Measurements from ENCODE around the gene MYRIP. TPM values are rescaled to one million over a fixed set of nuclear protein-coding genes. Genes with fewer than 3 reads are reported as not detected.
"Not testable (repeated sequence)": the region's sequence is repeated elsewhere in the genome, so short reads cannot be mapped to it uniquely, and the experiment has no call there.

MYRIP gene
- polyA plus RNA-seq, 4 donors: 0.81 to 4.5 (median 2.5) TPM

DNA sequence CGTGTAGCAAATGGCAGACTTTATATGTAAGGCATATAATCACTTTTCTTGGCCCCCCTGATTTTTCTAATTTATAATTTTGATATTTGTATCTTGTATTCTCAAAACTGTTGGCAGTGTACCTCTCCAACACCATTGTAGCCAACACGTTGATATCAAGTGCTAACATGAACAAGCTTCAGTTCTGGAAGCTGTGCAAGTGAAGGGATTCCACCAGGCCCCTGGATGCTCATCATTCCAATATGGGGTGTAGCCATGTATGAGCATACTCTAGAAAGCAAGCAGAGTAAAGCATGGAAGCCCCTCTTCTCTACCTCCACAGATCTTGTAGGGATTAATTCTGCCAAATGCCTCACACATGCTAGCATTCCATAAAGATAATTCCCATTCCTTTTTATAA, 211.3 kb downstream of the MYRIP start:
- Histone ChIP-seq H3K4me3 (ENCODE audit: low read depth in 1 of 3, low read length in 3 of 3) (no peak overlapping the region), H3K36me3 (ENCODE audit: control insufficient read depth in 3 of 3, insufficient read depth in 2 of 3, low read depth in 1 of 3, low read length in 3 of 3) (no peaks in the 10 kb centered on the region), H3K9me3 (ENCODE audit: control insufficient read depth in 2 of 2, insufficient read depth in 1 of 2, low read depth in 1 of 2, low read length in 1 of 2) (peaks cover 0 to 8% of the 10 kb centered on the region in 2 donors), H3K27ac (ENCODE audit: low read depth in 1 of 3, low read length in 2 of 3) (no peak overlapping the region), H3K27me3 (ENCODE audit: control insufficient read depth in 3 of 3, insufficient read depth in 3 of 3, low read length in 3 of 3) (no peaks in the 10 kb centered on the region), H3K4me1 (ENCODE audit: control insufficient read depth in 3 of 3, insufficient read depth in 2 of 3, low read depth in 1 of 3, low read length in 2 of 3) (peaks cover 0 to 4% (median 0%) of the 10 kb centered on the region in 3 donors)
- WGBS, 3 donors: 75 to 83% (median 79%) methylated on average over 2 of the region's 2 CpGs
- DNase-seq: no peak
- FAIRE-seq: no peak

DNA sequence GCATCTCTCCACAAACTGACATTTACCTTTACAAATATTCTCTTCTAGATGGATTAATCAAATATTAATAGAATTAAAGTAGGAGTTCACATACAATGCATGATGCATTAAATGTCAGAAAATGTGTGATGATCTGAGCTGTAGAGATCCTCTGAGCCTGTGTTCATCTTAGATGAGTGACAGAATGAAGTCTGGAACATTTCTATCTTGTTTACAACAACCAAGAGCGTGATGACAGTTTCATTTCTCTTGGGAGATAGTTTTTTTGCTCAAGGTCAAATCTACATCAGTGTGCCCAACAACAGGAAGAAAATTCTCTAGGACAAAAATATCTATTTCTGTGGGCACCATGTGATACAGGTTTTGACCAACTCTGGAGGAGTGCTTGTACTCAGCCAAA, 211.9 kb downstream of the MYRIP start:
- peaks cover 0 to 4% (median 0%) of the 10 kb centered on the region in 3 donors for H3K4me1 ChIP-seq (ENCODE audit: control insufficient read depth in 3 of 3, insufficient read depth in 2 of 3, low read depth in 1 of 3, low read length in 2 of 3)
- DNase-seq (no peak), FAIRE-seq (no peak)
- WGBS, 3 donors: 50 to 73% (median 69%) methylated on average over 1 of the region's 1 CpG
- peaks cover 0 to 13% of the 10 kb centered on the region in 2 donors for H3K9me3 ChIP-seq (ENCODE audit: control insufficient read depth in 2 of 2, insufficient read depth in 1 of 2, low read depth in 1 of 2, low read length in 1 of 2)
- no peaks in the 10 kb centered on the region for H3K36me3 ChIP-seq (ENCODE audit: control insufficient read depth in 3 of 3, insufficient read depth in 2 of 3, low read depth in 1 of 3, low read length in 3 of 3)
- H3K4me3 ChIP-seq (ENCODE audit: low read depth in 1 of 3, low read length in 3 of 3): no peak overlapping the region
- no peak overlapping the region for H3K27ac ChIP-seq (ENCODE audit: low read depth in 1 of 3, low read length in 2 of 3)
- no peaks in the 10 kb centered on the region for H3K27me3 ChIP-seq (ENCODE audit: control insufficient read depth in 3 of 3, insufficient read depth in 3 of 3, low read length in 3 of 3)

DNA sequence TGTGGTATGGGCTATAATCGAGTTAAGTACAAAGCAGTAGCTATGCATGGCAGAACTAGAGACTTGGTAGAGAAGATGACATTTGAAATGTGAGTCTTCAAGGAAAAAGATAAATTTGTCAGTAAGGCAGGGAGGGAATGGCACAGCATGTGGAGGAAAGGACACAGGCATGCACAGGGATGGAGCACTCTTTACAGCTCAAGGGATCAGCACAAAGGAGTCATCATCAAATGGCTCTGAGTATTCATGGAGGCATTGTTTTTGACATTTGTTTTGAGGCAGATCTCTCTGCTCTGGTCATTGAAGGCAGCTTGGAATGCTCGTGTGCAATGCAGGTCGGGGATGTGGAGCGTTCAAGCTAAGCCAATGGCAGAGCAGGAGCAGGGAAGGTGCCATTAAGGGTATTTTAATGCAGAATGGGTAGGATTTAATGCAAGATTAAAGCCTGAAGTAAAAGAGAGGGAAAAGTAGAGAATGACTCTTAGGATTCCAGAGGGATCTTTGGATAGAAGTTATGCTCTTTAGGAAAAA, 213.0 kb downstream of the MYRIP start:
- Histone ChIP-seq H3K4me1 (ENCODE audit: control insufficient read depth in 3 of 3, insufficient read depth in 2 of 3, low read depth in 1 of 3, low read length in 2 of 3) (peaks cover 0 to 4% (median 0%) of the 10 kb centered on the region in 3 donors), H3K27ac (ENCODE audit: low read depth in 1 of 3, low read length in 2 of 3) (no peak overlapping the region), H3K4me3 (ENCODE audit: low read depth in 1 of 3, low read length in 3 of 3) (no peak overlapping the region), H3K36me3 (ENCODE audit: control insufficient read depth in 3 of 3, insufficient read depth in 2 of 3, low read depth in 1 of 3, low read length in 3 of 3) (no peaks in the 10 kb centered on the region), H3K9me3 (ENCODE audit: control insufficient read depth in 2 of 2, insufficient read depth in 1 of 2, low read depth in 1 of 2, low read length in 1 of 2) (peaks cover 1 to 23% of the 10 kb centered on the region in 2 donors), H3K27me3 (ENCODE audit: control insufficient read depth in 3 of 3, insufficient read depth in 3 of 3, low read length in 3 of 3) (no peaks in the 10 kb centered on the region)
- FAIRE-seq: no peak
- DNase-seq: no peak
- 69 to 88% (median 76%) methylated on average over 4 of the region's 4 CpGs for whole genome bisulfite sequencing, 3 donors

DNA sequence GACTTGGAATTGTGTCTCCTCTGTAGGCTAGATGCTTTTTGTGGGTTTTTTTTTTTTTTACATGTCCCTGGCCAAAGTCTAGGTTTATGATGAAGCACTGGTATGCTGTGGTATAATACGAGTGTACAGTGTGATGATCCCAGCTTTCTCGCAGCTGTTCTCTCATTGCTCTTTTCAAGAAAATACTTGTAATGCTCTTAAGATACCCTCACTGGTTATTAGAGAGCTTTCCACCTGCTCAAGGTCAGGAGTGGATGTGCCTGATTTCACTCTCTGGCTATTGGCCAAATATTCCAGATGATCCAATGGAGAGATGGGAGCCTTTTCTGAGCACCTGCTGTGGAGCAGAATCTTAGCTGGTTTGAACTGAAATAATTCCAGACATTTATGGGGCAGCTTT, 215.1 kb downstream of the MYRIP start:
- FAIRE-seq (no peak), DNase-seq (no peak)
- Histone ChIP-seq H3K27me3 (ENCODE audit: control insufficient read depth in 3 of 3, insufficient read depth in 3 of 3, low read length in 3 of 3) (no peaks in the 10 kb centered on the region), H3K27ac (ENCODE audit: low read depth in 1 of 3, low read length in 2 of 3) (no peak overlapping the region), H3K4me1 (ENCODE audit: control insufficient read depth in 3 of 3, insufficient read depth in 2 of 3, low read depth in 1 of 3, low read length in 2 of 3) (no peaks in the 10 kb centered on the region), H3K9me3 (ENCODE audit: control insufficient read depth in 2 of 2, insufficient read depth in 1 of 2, low read depth in 1 of 2, low read length in 1 of 2) (peaks cover 1 to 28% of the 10 kb centered on the region in 2 donors), H3K4me3 (ENCODE audit: low read depth in 1 of 3, low read length in 3 of 3) (no peak overlapping the region), H3K36me3 (ENCODE audit: control insufficient read depth in 3 of 3, insufficient read depth in 2 of 3, low read depth in 1 of 3, low read length in 3 of 3) (no peaks in the 10 kb centered on the region)
- WGBS, 3 donors: 40 to 75% (median 46%) methylated on average over 2 of the region's 2 CpGs

DNA sequence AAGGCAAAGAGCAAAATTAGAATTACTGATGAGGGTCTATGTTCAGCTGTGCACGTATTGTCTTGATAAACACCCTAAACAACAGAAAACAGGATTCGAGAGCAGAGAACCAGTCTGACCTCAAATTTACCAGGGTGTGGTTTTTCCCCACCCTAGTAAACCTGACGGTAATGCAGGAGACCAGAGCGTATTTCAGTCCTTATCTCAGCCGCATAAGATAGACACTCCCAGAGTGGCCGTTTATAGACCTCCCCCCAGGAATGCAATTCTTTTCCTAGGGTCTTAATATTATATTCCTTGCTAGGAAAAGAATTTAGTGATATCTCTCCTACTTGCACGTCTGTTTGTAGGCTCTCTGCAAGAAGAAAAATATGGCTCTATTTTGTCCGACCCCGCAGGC, 216.5 kb downstream of the MYRIP start:
- FAIRE-seq; H3K4me3 ChIP-seq (ENCODE audit: low read depth in 1 of 3, low read length in 3 of 3); DNase-seq; H3K4me1 ChIP-seq (ENCODE audit: control insufficient read depth in 3 of 3, insufficient read depth in 2 of 3, low read depth in 1 of 3, low read length in 2 of 3); H3K27ac ChIP-seq (ENCODE audit: low read depth in 1 of 3, low read length in 2 of 3); H3K36me3 ChIP-seq (ENCODE audit: control insufficient read depth in 3 of 3, insufficient read depth in 2 of 3, low read depth in 1 of 3, low read length in 3 of 3); H3K27me3 ChIP-seq (ENCODE audit: control insufficient read depth in 3 of 3, insufficient read depth in 3 of 3, low read length in 3 of 3): not testable (repeated sequence)
- 80 to 91% (median 89%) methylated on average over 9 of the region's 9 CpGs for WGBS, 3 donors
- peaks cover 1 to 28% of the 10 kb centered on the region in 2 donors for H3K9me3 ChIP-seq (ENCODE audit: control insufficient read depth in 2 of 2, insufficient read depth in 1 of 2, low read depth in 1 of 2, low read length in 1 of 2)

DNA sequence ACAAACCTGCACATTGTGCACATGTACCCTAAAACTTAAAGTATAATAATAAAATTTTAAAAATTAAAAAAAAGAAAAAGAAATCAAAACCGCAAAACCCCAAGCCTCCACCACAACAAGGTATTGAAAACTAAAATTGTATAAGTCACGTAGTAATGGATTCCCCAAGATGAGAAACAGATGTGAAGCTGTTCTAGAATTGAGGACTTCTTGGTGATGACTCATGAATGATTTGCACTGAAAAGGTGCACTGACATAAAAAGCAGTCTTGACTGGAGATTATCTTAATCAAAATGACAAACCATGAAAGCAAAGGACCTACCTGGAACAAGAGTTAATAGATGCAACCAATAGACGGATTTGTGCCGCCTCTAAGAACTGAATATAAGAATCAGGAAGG, 225.8 kb downstream of the MYRIP start:
- H3K27me3 ChIP-seq (ENCODE audit: control insufficient read depth in 3 of 3, insufficient read depth in 3 of 3, low read length in 3 of 3): no peaks in the 10 kb centered on the region
- no peaks in the 10 kb centered on the region for H3K36me3 ChIP-seq (ENCODE audit: control insufficient read depth in 3 of 3, insufficient read depth in 2 of 3, low read depth in 1 of 3, low read length in 3 of 3)
- no peaks in the 10 kb centered on the region for H3K4me1 ChIP-seq (ENCODE audit: control insufficient read depth in 3 of 3, insufficient read depth in 2 of 3, low read depth in 1 of 3, low read length in 2 of 3)
- H3K4me3 ChIP-seq (ENCODE audit: low read depth in 1 of 3, low read length in 3 of 3): no peak overlapping the region
- DNase-seq: no peak
- WGBS, 3 donors: 92 to 96% (median 93%) methylated on average over 4 of the region's 4 CpGs
- H3K9me3 ChIP-seq (ENCODE audit: control insufficient read depth in 2 of 2, insufficient read depth in 1 of 2, low read depth in 1 of 2, low read length in 1 of 2): no peaks in the 10 kb centered on the region
- no peak overlapping the region for H3K27ac ChIP-seq (ENCODE audit: low read depth in 1 of 3, low read length in 2 of 3)
- no peak for FAIRE-seq

DNA sequence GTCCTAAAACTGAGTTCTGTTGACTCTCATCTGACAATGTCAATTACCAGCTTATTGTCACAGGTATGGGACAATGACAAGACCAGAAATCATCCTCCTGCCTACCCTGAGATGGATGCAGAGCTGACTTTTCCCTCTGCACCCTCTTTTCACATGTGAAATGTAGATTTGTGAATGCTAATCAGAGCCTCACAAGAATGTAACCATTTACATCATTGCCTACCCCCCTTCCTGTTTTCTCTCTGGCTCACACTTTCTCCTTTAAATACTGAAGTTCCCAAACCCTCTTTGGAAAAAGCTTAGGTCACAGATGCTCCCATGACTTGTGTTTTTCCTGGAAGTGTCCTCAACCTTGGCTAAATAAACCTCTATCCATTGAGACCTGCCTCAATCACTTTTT, 228.2 kb downstream of the MYRIP start:
- H3K9me3 ChIP-seq (ENCODE audit: control insufficient read depth in 2 of 2, insufficient read depth in 1 of 2, low read depth in 1 of 2, low read length in 1 of 2): no peaks in the 10 kb centered on the region
- H3K4me3 ChIP-seq (ENCODE audit: low read depth in 1 of 3, low read length in 3 of 3): no peak overlapping the region
- no peaks in the 10 kb centered on the region for H3K36me3 ChIP-seq (ENCODE audit: control insufficient read depth in 3 of 3, insufficient read depth in 2 of 3, low read depth in 1 of 3, low read length in 3 of 3)
- no peak for DNase-seq
- no peak for FAIRE-seq
- H3K27ac ChIP-seq (ENCODE audit: low read depth in 1 of 3, low read length in 2 of 3): no peak overlapping the region
- H3K27me3 ChIP-seq (ENCODE audit: control insufficient read depth in 3 of 3, insufficient read depth in 3 of 3, low read length in 3 of 3): no peaks in the 10 kb centered on the region
- no peaks in the 10 kb centered on the region for H3K4me1 ChIP-seq (ENCODE audit: control insufficient read depth in 3 of 3, insufficient read depth in 2 of 3, low read depth in 1 of 3, low read length in 2 of 3)

DNA sequence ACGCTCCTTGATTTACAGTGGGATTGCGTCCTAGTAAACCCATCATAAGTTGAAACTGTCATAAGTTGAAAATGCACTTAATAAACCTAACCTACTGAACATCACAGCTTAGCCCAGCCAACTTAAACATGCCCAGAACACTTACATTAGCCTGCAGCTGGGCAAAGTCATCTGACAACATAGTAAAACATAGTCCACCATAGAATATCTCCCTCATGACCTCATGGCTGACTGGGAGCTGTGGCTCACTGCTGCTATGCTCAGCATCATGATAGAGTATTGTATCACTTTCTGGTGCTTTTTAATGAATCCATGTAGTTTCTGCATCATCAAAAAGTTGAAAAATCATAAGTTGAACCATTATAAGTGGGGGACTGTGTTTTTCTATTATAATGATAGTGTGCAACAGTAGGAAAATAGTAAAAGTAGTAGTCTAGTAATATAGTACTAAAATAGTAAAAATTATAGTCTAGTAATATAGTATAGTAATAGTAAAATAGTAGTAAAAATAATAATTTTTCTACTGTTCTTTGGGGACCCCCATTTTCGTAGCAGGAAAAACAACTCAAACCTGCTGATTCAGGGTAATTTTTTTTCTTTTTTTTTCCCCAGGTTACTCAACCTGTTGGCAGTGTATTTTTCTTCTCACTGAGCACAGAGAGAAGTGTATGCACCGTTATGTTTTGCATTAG, 233.5 kb downstream of the MYRIP start:
- FAIRE-seq (no peak), DNase-seq (peak in 1 of 2 donors; percentile 15)
- WGBS, 3 donors: 59 to 68% (median 63%) methylated on average over 4 of the region's 4 CpGs
- Histone ChIP-seq H3K4me3 (ENCODE audit: low read depth in 1 of 3, low read length in 3 of 3) (no peak overlapping the region), H3K9me3 (ENCODE audit: control insufficient read depth in 2 of 2, insufficient read depth in 1 of 2, low read depth in 1 of 2, low read length in 1 of 2) (no peaks in the 10 kb centered on the region), H3K4me1 (ENCODE audit: control insufficient read depth in 3 of 3, insufficient read depth in 2 of 3, low read depth in 1 of 3, low read length in 2 of 3) (no peaks in the 10 kb centered on the region), H3K36me3 (ENCODE audit: control insufficient read depth in 3 of 3, insufficient read depth in 2 of 3, low read depth in 1 of 3, low read length in 3 of 3) (no peaks in the 10 kb centered on the region), H3K27me3 (ENCODE audit: control insufficient read depth in 3 of 3, insufficient read depth in 3 of 3, low read length in 3 of 3) (no peaks in the 10 kb centered on the region), H3K27ac (ENCODE audit: low read depth in 1 of 3, low read length in 2 of 3) (no peak overlapping the region)

DNA sequence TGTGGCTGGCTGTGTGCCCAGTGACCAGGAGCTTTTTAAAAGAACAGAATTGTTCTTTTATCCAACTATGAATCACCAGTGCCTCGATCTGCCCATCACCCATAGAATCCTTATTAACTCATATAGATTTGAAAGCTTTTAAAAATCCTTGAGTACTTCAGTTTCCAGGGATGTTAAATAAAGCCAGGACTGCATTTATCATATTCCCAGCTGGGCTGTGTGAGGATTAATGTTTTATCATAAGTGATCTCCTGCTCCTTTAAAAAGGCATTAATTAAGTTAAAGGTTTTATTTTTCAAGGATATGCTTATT, 234.0 kb downstream of the MYRIP start:
- 9 to 40% (median 11%) methylated on average over 1 of the region's 1 CpG for WGBS, 3 donors
- no peak for DNase-seq
- FAIRE-seq: no peak

More for the DNA sequence above, 234.0 kb downstream of the MYRIP start:
- H3K27ac ChIP-seq (ENCODE audit: low read depth in 1 of 3, low read length in 2 of 3): no peak overlapping the region
- H3K4me1 ChIP-seq (ENCODE audit: control insufficient read depth in 3 of 3, insufficient read depth in 2 of 3, low read depth in 1 of 3, low read length in 2 of 3): no peaks in the 10 kb centered on the region
- H3K9me3 ChIP-seq (ENCODE audit: control insufficient read depth in 2 of 2, insufficient read depth in 1 of 2, low read depth in 1 of 2, low read length in 1 of 2): no peaks in the 10 kb centered on the region
- H3K36me3 ChIP-seq (ENCODE audit: control insufficient read depth in 3 of 3, insufficient read depth in 2 of 3, low read depth in 1 of 3, low read length in 3 of 3): no peaks in the 10 kb centered on the region
- H3K27me3 ChIP-seq (ENCODE audit: control insufficient read depth in 3 of 3, insufficient read depth in 3 of 3, low read length in 3 of 3): no peaks in the 10 kb centered on the region
- no peak overlapping the region for H3K4me3 ChIP-seq (ENCODE audit: low read depth in 1 of 3, low read length in 3 of 3)
